HG02588 (cell line): ENCODE measurements around the gene CLPTM1L.
"Not testable (repeated sequence)": the region's sequence is repeated elsewhere in the genome, so short reads cannot be mapped to it uniquely, and the experiment has no call there.

ENCODE experiments used
- ATAC-seq: cut with Tn5 transposase; IDR thresholded peaks from one replicate; pipeline ENCODE4 v1.9.1; 2021; ENCODE audit warnings: mild to moderate bottlenecking, moderate library complexity; ENCODE audit not compliant: unreplicated experiment

CLPTM1L gene

DNA sequence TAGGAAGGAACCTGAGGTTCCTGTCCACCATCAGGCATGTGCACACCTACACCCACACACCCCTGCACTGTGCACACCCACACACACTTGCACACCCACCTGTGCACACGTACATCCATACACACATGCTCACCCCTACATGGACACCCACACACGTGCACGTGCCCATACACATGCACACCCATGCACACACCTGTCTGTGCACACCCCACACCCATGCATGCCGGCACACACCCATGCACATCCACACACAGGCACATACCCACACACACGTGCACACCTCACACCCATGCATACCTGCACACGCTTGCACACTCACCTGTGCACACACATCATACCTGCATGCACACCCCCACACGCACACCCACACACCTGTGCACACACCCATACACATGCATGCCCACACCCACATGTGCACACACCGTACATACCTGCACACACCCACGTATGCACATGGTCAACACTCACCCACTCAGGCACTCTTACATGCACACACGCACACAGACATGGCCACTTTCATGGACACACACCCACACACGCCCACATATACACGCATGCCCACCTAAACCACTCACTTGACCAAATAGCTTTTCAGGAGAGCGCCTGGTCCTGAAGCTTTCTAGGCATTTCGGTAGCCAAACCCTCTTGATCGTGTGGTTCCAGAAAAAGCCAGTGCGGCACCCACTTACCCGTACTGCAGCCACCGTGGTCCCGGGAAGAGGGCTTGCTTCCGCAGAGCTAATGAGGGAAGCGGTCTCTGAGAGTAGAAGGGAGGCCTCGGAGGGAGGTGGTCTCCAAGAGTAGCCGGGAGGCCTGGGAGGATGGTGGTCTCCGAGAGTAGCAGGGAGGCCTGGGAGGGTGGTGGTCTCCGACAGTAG lies 36.7 kb upstream of the CLPTM1L start:
- ATAC-seq = no peak

DNA sequence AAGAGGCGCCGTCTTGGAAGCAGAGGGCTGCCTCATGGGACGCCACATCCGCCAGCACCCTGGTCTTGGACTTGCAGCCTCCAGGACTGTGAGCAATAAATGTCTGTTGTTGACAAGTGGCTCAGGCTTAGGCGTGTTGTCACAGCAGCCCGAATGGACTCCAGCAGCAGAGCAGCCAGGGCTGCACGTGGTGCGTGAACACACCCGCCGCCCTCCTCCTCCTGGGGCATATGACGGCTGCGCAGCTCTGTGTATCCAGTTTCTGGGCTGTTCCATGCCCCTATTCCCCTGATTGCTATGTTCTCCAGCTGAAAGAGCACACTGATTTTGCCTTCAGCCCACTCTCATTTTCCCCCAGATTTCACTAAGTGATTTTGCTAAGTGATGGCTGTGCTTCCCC lies 36.0 kb upstream of the CLPTM1L start:
- no peak for ATAC-seq

DNA sequence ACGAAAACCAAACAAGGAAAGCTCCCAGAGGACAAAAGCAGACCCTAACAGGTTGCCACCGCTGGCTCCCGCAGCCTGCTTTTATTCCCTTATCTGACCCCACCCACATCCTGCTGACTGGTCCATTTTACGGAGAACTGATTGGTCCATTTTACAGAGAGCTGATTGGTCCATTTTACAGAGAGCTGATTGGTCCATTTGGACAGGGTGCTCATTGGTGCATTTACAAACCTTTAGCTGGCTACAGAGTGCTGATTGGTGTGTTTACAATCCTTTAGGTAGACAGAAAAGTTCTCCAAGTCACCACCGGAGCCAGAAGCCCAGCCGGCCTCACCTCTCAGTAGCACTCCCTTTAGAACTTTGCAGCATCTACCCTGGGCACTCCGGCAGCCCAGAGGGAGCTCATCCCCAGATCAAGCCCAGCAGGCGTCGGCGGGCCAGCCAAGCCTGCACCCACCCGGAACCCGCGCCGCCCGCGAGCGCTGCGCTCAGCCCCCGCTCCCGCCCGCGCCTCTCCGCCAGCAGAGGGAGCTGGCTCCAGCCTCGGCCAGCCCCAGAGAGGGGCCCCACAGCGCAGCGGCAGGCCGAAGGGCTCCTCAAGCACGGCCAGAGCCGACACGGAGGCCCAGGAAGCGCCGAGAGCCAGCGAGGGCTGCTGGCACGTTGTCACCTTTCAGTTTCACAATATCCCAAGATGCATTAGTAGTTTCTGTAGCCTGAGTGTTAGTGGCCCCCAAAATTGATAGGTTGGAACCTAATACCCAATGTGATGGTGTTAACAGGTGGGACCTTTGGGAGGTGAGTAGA lies 35.3 kb upstream of the CLPTM1L start:
- ATAC-seq = peak; percentile 62

DNA sequence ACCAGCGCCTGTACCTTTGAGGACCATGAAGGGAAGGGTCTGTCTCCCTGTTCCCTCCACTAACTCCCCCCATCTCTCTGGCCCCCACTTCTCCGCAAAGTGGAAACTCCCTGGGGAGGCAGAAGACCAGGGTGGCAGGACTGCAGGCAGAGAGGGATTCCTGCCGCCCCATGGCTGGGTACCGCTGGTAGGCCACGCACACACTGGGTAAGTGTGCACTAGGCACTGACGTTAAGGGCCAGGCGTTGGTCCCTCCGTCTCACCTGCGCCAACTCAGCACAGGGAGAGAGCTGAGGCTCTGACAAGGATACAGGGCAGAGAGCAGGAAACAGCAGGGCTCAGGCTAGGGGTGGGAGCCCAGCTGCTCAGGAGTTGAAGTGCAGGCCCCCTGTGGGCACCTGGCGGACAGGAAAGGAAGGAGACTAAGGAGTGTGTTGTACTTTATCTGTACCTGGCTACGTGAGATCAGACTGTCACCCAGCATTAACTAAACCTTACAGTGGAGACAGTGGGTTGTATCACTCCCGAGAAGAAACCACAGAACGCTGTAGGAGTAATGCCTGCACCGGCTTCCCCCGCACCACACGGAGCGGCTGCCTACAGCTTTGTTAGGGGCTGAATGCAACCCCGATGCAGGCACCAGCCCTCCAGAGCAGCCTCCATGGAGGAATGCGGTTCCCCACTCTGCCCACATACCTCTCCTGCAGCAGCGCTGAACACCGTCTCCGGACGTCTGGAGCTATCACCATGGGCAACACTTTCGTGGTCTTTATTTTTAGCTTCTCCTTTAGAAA lies 34.2 kb upstream of the CLPTM1L start:
- ATAC-seq = no peak

DNA sequence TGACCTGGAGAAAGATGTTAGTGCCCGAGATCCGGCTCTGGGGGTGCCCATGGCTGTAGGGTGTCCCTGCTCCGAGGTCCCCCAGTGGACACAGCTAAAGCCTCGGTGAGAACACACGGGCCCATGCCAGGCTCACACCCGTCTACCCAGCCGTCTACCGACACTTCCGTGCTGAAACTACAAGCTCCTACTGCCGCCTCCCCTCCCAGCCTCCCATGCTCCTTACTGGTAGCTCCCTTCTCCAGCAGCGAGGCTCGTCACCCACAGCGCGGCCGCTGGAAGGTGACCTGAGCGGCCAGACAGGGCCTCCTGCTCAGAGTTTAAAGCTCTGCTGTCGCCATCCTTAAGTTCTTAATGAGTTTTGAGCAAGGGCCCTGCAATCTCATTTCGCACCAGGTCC lies 33.2 kb upstream of the CLPTM1L start:
- ATAC-seq = no peak

DNA sequence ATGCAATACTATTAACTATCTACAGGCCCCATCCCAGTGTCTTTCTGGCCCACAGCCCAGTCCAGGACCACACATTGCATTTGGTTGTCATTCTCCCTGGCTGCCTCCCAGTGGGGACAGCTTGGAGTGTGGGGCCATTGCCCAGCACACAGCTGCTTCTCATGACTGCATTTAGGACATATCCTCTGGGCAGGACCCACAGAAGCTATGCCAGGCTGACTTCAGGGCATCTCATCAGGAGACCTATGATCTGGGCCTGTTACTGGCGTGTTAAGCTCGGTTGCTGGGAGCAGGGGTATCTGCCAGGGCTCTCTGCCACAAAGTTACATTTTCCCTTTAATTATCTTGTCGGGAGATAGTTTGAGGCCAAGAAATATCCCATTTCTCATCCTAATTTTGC lies 32.1 kb upstream of the CLPTM1L start:
- ATAC-seq = no peak

DNA sequence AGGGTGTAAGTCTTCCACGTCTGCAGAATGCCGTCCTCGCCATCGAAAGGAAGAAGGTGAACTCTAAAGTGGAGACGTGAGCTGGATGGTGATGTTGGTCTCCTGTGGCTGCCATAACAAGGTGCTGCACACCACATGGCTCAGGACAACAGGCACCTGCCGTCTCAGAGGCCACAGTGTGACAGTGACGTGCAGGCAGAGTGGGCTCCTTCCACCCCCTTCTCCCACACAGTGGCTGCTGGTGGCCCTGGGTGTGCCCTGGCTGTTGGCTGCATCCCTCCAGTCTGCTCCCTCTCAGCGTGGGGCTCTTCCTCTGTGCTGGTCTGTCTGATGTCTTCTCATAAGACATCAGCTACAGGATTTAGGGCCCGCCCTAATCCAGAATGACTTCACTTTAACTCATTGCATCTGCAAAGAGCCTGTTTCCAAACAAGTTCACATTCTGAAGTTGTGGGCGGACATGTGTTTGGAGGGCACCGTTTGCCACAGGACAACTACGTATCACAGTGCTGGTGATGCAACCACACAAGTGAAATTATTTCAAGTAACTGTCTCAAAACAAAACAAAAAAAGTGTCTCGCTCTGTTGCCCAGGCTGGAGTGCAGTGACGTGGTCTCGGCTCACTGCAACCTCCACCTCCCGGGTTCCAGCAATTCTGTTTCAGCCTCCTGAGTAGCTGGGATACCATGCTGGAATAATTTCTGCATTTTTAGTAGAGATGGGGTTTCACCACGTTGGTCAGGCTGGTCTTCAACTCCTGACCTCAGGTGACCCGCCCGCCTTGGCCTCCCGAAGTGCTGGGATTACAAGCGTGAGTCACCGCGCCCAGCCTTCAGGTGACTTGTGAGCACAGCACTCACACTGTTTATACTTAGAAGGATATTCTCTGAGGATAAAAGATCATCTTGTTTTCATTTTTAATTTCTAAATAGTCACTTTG lies 31.2 kb upstream of the CLPTM1L start:
- no peak for ATAC-seq

DNA sequence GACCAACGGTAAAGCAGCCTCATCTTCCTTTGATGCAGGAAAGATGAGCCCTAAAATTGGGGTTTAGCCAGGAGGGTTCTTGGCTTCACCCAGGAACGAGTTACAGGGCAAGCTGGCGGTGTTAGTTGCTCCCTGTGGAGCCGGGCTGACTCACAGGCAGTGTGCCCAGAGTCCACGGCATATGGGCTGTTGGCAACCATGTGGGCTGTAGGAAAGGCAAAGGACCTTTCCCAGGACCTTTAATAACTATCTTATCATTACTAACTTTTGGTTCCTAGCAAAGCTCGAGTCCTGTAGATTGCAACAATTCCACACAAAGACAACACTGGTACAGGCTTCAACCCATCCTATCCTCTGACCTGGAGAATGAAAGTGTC lies 29.8 kb upstream of the CLPTM1L start:
- ATAC-seq = no peak

DNA sequence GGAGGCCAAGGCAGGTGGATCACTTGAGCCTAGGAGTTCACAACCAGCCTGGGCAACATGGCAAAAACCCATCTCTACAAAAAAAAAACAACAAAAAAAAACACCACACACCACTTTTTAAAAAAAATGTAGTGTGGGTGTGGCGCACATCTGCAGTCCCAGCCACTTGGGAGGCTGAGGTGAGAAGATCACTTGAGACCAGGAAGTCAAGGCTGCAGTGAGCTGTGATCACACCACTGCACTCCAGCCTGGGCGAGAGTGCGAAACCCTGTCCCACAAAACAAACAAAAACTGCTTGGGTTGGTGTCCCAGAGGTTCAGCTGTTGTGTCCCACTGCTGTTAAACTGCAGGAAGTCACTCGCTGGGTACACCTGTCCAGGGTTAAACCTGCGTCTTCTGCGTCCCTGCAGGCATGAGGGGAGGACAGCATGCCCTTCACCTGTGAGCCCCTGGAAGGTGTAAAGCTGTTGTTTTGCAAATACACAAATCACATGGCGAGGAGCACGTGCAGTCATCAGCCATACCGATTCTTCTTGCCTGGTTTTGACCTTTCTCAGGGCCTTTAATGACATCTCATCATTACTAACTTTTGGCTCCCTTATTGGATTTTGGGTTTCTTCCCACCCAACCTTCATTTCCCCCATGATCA lies 29.3 kb upstream of the CLPTM1L start:
- no peak for ATAC-seq

DNA sequence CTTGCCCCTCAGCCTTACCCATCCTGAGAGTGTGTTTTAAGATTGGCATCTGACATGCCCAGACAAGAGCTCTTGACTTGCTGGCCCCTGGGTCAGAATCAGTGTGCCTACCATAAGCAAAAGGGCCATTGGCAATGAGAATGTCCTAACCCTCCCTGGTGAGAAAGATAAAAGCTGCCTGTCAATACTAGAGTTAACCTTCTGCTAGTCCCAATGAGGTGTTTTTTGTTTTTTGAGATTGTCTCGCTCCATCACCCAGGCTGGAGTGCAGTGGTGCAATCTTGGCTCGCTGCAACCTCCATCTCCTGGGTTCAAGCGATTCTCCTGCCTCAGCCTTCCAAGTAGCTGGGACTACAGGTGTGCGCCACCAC lies 27.1 kb upstream of the CLPTM1L start:
- not testable (repeated sequence) for ATAC-seq

DNA sequence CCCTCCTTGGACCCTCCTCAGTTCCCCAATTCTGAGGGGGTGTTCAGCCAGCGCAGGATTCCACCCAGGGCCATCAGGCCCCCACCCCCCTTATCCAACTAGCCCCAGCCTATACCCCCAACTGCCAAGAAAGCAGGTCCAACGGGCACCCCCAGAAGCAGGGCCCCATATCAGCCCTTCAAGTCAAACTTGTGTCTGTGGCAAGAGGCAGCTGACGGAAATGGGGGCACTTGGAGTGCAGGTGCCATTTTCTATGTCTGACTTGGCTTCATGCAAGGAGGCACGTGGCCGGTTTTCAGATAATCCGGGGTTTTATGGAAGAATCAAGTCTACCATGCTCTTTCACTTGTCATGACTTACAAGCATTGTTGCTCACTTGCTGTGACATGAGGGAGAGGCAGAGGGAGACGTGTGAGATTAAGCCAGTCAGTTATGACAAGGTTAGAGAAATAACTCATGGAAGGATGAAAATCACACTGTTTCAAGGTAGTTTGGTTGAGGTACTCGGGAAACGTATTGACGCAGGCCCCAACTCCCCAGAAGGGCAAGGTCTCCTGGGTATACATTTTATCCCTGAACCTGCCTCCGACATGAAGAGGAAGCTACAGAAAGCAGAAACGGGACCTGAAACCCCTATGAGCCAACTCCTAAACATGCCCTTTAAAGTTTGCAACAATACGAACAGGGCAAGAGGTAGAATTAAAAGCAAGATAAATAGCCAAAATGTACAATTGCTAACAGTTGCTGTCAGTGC lies 26.5 kb upstream of the CLPTM1L start:
- no peak for ATAC-seq

DNA sequence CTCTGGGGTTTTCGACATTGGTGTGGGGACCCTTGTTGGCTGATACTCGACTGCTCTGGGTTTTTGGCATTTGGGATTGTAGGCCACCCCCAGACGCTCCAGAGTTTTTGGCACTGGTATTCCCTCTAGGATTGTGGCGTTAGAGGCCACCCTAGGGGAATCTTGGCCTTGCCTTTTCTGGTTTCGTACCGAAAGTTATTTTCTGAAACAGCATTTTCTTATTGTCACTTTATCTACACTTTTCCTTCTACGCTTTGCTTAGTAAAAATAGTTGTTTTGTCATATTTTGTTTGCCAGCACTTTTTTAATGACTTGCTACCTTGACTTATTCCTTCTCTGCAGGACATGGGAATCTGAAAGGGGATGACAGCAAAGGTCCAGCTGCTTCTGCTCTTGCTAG lies 25.1 kb upstream of the CLPTM1L start:
- no peak for ATAC-seq

DNA sequence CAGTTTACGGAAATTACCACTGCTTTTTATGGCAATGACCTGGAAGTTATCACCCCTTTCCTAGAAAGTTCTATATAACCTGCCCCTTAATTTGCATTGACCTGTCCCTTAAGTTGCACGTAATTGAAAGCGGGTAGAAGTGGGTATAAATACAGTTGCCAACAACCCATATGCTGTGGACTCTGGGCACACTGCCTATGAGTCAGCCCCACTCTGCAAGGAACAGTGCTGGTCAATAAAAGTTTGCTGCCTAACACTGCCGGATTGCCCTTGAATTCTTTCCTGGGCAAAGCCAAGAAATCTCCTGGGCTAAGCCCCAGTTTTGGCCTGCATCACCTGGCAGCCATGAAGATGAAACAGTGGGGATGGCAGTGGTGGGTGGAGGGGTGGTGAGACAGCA lies 23.9 kb upstream of the CLPTM1L start:
- ATAC-seq = no peak

DNA sequence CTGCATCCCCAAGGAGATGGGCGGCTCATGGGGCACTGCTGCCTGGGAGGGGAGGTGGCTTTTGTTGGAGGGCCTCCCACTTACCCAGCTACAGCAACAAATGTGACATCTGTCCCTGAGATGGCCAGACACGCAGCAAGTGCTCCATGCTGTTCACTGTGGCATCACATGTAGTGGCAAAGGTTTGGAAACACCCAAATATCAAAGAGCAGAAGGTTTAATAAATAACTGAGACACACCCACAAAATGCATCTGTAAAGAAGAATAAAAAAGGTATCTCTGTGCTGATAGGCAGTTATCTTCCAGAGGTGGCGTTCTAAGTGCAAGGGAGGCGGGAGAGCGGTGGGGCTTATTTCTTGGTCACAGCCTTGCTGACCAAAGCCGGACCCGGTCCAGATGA lies 23.3 kb upstream of the CLPTM1L start:
- no peak for ATAC-seq

DNA sequence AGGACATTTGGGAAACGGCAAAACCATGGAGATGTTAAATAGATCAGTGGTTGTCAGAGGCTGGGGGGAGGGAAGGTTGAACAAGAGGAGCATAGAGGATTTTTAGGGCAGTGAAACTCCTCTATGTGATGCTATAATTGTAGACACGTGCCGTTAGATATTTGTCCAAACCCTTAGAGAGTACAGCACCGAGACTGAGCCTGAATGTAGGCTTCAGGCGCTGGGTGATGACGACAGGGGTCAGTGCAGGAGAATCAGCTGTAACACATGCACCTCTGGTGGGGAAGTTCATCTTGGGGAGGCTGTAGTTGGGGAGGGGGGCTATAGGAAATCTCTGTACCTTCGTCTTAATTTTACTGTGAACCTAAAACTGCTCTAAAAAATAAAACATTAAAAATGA lies 22.2 kb upstream of the CLPTM1L start:
- no peak for ATAC-seq

DNA sequence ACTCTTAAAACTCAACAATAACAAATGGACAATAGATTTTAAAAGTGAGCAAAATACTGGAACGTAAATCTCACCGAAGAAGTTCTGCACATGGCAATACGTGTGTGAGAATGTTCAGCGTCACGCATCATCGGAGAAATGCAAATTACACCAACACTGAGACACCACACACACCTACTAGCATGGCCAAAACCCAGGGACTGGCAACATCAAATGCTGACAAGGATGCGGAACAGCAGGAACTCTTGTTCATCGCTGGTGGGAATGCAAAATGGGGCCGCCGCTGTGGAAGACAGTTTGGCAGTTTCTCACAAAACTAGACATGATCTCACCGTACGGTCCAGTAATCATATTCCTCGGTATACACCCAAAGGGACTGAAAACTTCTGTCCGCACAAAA lies 21.6 kb upstream of the CLPTM1L start:
- no peak for ATAC-seq

DNA sequence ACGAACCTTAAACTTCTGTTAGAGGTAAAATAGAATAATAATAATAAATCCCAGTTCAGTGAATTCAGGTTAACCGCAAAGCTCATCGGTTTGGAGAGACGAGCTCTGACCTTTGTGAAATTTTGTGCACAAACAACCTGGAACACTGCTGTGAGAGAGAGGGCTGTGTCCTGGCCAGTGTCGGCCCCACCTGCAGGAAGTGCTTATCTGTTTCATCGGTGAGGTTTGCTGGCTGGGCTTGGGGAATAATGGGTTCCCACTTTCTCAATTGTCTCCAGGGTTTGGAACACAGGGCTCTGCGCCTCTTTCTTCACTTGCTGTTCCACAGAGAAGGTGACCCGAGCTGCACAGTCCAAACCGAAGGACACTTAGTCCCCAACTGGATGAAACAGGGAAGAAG lies 19.3 kb upstream of the CLPTM1L start:
- ATAC-seq = no peak

DNA sequence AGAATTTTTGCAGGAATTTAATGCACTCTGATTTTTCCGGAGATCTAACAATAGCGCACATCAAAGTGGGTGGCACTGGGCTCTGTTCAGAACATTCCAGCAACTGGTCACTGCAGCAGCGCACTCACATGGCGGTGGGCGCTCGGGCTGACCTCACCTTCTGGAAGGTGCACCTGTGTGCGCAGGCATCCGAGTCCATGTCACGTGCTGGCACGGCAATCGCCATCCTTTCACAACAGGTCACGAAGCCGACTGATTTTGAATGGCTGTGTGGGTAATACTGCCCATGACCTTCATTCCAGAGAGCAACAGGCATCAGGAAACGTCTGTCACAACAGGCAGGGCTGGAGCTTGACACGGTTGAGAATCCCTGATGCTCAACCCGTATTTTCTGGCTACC lies 18.7 kb upstream of the CLPTM1L start:
- no peak for ATAC-seq

DNA sequence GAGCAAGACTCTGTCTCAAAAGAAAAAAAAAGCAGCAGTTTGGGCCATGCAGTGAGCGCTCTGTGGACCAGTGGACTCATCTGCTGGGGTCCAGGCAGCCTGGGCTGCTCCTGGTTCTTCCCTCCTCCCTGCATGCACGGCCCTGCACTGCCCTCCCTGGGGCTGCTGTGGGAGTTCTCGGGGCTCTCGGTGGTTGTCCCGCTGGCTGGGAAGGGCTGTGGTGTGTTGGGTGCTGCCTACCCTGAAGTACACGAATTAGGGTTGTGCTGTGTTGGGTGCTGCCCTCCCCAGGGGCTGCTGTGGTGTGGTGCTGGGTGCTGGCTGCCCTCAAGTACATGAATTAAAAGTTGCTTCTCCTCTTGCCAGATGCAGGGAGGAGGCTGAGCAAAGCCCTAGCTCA lies 18.3 kb upstream of the CLPTM1L start:
- ATAC-seq = no peak
